Lower lobe of right lung (tissue), 2 donors: Measurements from ENCODE around the gene DDHD1. TPM values are rescaled to one million over a fixed set of nuclear protein-coding genes. Genes with fewer than 3 reads are reported as not detected.

Experiments
- ATAC-seq, 2 donors: fragments of 200-7000 bp; cut with Tn5 transposase; one replicate each; pipeline ENCODE4 v1.9.1; 2020 to 2022; ENCODE audit warnings: mild to moderate bottlenecking in 2 of 2, moderate library complexity in 2 of 2
- DNase-seq: peaks from one replicate; pipeline ENCODE4 v3.0.0-alpha.2; 2020
- H3K27ac ChIP-seq: fragments of 200-600 bp; one replicate; pipeline ENCODE4 v1.8.0; 2022
- H3K27me3 ChIP-seq: fragments of 200-600 bp; one replicate; pipeline ENCODE4 v1.8.0; 2022; ENCODE audit warnings: low read depth
- H3K36me3 ChIP-seq: fragments of 200-600 bp; one replicate; pipeline ENCODE4 v1.8.0; 2022; ENCODE audit warnings: mild to moderate bottlenecking
- H3K4me1 ChIP-seq: fragments of 200-600 bp; one replicate; pipeline ENCODE4 v1.8.0; 2022
- H3K4me3 ChIP-seq: fragments of 200-600 bp; one replicate; pipeline ENCODE4 v1.8.0; 2022; ENCODE audit warnings: mild to moderate bottlenecking
- H3K9me3 ChIP-seq: fragments of 200-600 bp; one replicate; pipeline ENCODE4 v1.8.0; 2022
- intact Hi-C: fragments of 100-400 bp; cut with DNase I; formaldehyde crosslinking; loops from one replicate; pipeline ENCODE4 v1.11.0; 2022
- total RNA-seq: library from RNA; stranded (reverse); fragmentation: NEBNext Ultra II Directional; extraction: Animal tissue kit (Norgen Biotek cat#: 25700); gene quantifications from one replicate; pipeline ENCODE4 v1.2.1, GENCODE V29; 2021
- TF ChIP-seq, protein P1 (sequence below): fragments of 200-600 bp; IDR thresholded peaks from one replicate; pipeline ENCODE4 v1.8.0; 2022; ENCODE audit warnings: antibody characterized with exemption, mild to moderate bottlenecking
- donor health status: DM: no; HTN: yes; CAD: no; lungs with severe emphysema.

DDHD1 gene
- total RNA-seq, 1 donor from 2014 or later: 32.6 TPM

DNA sequence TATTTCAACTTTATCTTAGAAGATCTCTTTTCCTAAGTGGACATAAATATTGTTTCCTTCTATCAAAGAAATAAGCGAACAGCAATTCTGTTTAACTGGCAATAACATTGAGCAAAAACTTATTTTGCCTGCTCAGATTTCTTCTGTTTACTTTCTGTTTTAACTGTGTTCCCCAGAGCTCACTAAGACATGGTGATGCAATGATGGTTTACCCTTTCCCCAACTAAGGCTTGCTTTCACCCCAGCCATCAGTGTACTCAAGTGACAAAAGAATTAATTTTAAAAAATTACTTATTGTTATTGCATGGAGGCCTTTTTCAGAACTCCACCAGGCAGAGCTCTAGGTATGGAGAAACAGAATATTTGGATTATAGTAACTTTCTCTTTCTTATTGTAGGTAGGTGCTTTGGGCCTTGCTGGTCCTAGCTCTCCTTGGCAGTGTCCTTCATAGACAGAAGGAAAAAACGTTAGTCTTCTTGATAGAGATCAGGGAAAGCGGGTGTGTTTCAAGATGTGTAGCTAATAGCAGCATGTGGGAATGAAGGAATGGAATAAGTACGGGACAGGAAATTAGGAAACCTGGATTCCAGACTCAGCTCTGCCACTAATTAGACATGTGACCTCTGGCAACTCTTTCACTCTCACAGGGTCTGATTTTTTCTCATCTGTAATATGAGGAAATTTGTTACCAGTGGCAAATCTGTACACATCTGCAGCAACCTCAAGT lies 14.6 kb upstream of the DDHD1 start:
- H3K27ac ChIP-seq: peak overlapping the region; percentile 59
- peak; percentile 76 to 77 for ATAC-seq

DNA sequence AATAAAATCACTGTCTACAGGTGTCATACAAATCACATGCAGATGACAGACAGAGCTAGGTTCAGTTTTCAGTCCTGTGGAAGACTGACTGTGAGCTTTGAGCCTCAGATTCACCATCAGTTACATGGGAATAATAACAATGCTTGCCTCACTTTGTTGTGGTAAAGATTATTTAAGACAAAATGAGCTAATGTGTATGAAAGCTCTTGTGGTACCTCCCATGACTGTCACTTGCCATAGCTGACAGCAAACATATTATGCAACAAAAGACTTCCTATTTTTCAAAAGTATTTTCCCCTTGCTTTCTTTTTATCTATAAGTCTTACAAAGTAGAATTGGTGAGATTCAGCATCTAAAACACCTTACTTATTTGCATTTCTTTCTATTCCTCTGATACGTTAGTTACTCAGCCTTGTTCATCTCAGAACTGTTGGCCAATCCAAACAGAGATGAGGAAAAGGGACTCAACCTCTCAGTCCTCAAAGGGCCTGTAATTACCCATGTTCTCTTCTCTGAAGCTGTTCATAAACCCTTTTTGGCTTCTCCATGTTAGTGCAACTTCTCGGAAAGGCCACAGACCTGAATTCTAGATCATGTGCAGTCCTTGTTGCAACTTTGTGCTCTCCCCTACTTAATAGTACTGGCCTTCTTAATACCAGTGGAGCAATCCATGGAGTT lies 8.8 kb upstream of the DDHD1 start:
- ATAC-seq (peak; percentile 46 to 75), DNase-seq (no peak)
- H3K27me3 ChIP-seq: no peaks in the 10 kb centered on the region
- H3K9me3 ChIP-seq: no peaks in the 10 kb centered on the region
- intact Hi-C loops: no loop called here
- peak overlapping the region; percentile 51 for H3K27ac ChIP-seq
- TF ChIP-seq, protein P1, sequence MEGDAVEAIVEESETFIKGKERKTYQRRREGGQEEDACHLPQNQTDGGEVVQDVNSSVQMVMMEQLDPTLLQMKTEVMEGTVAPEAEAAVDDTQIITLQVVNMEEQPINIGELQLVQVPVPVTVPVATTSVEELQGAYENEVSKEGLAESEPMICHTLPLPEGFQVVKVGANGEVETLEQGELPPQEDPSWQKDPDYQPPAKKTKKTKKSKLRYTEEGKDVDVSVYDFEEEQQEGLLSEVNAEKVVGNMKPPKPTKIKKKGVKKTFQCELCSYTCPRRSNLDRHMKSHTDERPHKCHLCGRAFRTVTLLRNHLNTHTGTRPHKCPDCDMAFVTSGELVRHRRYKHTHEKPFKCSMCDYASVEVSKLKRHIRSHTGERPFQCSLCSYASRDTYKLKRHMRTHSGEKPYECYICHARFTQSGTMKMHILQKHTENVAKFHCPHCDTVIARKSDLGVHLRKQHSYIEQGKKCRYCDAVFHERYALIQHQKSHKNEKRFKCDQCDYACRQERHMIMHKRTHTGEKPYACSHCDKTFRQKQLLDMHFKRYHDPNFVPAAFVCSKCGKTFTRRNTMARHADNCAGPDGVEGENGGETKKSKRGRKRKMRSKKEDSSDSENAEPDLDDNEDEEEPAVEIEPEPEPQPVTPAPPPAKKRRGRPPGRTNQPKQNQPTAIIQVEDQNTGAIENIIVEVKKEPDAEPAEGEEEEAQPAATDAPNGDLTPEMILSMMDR: no peak
- H3K4me3 ChIP-seq: no peak overlapping the region
- no peaks in the 10 kb centered on the region for H3K36me3 ChIP-seq
- H3K4me1 ChIP-seq: no peaks in the 10 kb centered on the region

More for the DNA sequence above, 14.6 kb upstream of the DDHD1 start:
- TF ChIP-seq, protein P1: no peak
- H3K4me3 ChIP-seq: no peak overlapping the region
- intact Hi-C loops: no loop called here
- H3K27me3 ChIP-seq: no peaks in the 10 kb centered on the region
- H3K36me3 ChIP-seq: no peaks in the 10 kb centered on the region
- H3K9me3 ChIP-seq: no peaks in the 10 kb centered on the region
- no peak for DNase-seq
- H3K4me1 ChIP-seq: peaks cover 6% of the 10 kb centered on the region

DNA sequence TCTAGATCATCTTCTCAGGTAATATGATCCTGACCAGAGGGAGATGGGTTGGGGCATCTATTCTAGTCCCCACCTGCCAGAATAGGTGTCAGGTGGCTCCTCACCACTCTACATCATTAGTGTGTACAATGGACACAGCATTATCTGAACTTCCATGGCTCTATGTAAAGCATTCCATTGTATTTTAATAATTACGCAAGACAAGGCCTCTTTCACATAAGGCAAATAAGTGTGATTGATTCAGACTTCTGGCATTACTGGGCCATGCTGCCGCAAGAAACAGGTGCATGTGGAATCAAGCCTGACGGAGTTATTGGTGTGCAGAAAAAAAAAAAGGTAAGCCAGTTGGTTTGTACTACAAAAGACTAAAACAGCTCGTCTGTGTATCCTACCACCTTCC lies 3.1 kb upstream of the DDHD1 start:
- peaks cover 8% of the 10 kb centered on the region for H3K4me1 ChIP-seq
- H3K9me3 ChIP-seq: no peaks in the 10 kb centered on the region
- H3K27ac ChIP-seq: no peak overlapping the region
- no peaks in the 10 kb centered on the region for H3K27me3 ChIP-seq
- H3K4me3 ChIP-seq: no peak overlapping the region
- intact Hi-C loops: no loop called here
- TF ChIP-seq, protein P1: no peak
- no peak for ATAC-seq
- no peaks in the 10 kb centered on the region for H3K36me3 ChIP-seq
- DNase-seq: no peak

DNA sequence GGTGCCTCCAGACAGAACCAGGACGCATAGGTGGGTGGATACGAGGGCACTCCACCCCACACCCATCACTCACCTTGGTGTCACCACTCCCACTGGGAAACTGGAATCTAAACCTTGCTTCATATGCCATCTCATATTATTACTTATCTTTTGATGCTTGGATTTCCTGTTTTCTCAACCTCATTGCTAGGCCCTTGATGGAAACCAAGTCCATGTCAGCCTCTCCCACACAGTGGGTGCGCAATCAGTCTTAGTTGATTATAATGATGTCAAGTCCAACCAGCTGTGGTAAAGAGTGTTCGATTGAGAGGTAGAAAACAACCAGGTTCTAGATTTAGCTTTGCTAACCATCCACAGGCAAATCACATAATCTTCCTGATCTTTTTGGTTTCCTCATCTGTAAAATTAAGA lies 584 bp upstream of the DDHD1 start:
- ATAC-seq: no peak
- no peaks in the 10 kb centered on the region for H3K36me3 ChIP-seq
- peak overlapping the region; percentile 90 for H3K27ac ChIP-seq
- no peaks in the 10 kb centered on the region for H3K9me3 ChIP-seq
- intact Hi-C loops: no loop called here
- H3K27me3 ChIP-seq: no peaks in the 10 kb centered on the region
- DNase-seq: no peak
- H3K4me3 ChIP-seq: peak overlapping the region; percentile 93
- H3K4me1 ChIP-seq: peaks cover 32% of the 10 kb centered on the region
- TF ChIP-seq, protein P1: no peak

DNA sequence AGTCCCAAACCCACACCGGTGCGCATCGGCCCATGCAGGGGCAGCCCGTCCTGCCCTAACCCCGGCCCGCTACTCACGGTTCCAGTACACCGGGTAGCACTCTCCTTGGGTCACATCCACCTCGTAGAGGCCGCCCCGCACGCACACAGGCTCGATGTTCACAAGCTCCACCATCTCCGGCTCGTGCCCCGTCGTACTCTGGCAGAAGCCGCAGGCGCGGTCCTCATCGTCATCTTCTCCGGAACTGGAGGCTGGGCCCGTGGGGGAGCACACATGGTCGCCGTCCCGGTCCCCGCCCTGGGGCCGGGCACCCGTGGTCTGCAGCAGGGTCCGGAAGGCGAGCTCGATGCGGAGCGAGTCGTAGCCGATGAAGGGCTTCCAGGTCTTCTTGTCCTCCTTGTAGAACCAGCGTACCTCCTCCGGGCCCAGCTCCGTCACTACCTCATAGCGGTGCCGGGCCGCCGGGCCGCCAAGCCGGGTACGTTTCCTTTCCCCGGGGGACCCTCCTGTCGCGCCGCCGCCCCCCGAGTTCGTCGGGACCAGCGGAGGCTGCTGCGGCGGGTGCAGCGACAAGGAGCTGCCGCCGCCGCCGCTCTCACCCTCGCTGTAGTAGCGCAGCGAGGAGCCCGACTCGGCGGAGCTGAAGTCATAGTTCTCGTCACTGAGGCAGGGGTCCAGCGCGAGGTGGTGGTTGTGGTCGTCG lies 788 bp downstream of the DDHD1 start:
- Histone ChIP-seq H3K4me3 (peak overlapping the region; percentile 93), H3K36me3 (no peaks in the 10 kb centered on the region), H3K27ac (peak overlapping the region; percentile 90), H3K9me3 (no peaks in the 10 kb centered on the region), H3K4me1 (peaks cover 32% of the 10 kb centered on the region), H3K27me3 (no peaks in the 10 kb centered on the region)
- intact Hi-C loops: no loop called here
- DNase-seq (peak; percentile 77), ATAC-seq (peak; percentile 70 to 76)
- TF ChIP-seq, protein P1: no peak
